Activated CD4-positive, alpha-beta T cell treated with anti-CD3 and anti-CD28 coated beads for 24 hours (primary cell): ENCODE results near the gene ERBB2.
"Not testable (repeated sequence)": the region's sequence is repeated elsewhere in the genome, so short reads cannot be mapped to it uniquely, and the experiment has no call there.

Experiments
- DNase-seq, 2 donors: peaks; one replicate each; pipeline ENCODE4 v3.0.0-alpha.2; 2020; ENCODE audit warnings: low read depth in 2 of 2

ERBB2 gene

GRCh38 chr17:39763051-39763820 is 63.4 kb downstream of the ERBB2 start:
- no peak for DNase-seq

GRCh38 chr17:39764171-39764570 is 64.3 kb downstream of the ERBB2 start:
- DNase-seq = not testable (repeated sequence)

- DNase-seq = no peak
These were observed 65.3 kb downstream of the ERBB2 start for GRCh38 chr17:39765175-39765574.

- no peak for DNase-seq
These were observed 65.9 kb downstream of the ERBB2 start for GRCh38 chr17:39765766-39766165.

- no peak for DNase-seq
These were observed 67.3 kb downstream of the ERBB2 start for GRCh38 chr17:39767147-39767546.

GRCh38 chr17:39769974-39770587 is 70.2 kb downstream of the ERBB2 start:
- DNase-seq = peak; percentile 23 to 58

- DNase-seq = no peak
These were observed 72.6 kb downstream of the ERBB2 start for GRCh38 chr17:39772415-39772814.

GRCh38 chr17:39772987-39773934 is 73.4 kb downstream of the ERBB2 start:
- DNase-seq = no peak

- no peak for DNase-seq
These were observed 74.2 kb downstream of the ERBB2 start for GRCh38 chr17:39774047-39774446.

GRCh38 chr17:39775031-39775430 is 75.2 kb downstream of the ERBB2 start:
- DNase-seq = no peak

- no peak for DNase-seq
These were observed 76.4 kb downstream of the ERBB2 start for GRCh38 chr17:39776252-39776651.

GRCh38 chr17:39777534-39778365 is 77.9 kb downstream of the ERBB2 start:
- DNase-seq = no peak
